ENCODE data around the gene NECTIN1.

- TF ChIP-seq CTCF (IDR thresholded peaks at IDR 0.05) (no peak), POLR2AphosphoS5 (IDR thresholded peaks at IDR 0.05) (no peak)
Measured at GRCh38 chr11:119723952-119724325, 5.1 kb downstream of the NECTIN1 start.

All from upper lobe of left lung (tissue), 4 donors.